CD4-positive, alpha-beta T cell (primary cell): ENCODE results near the gene PIAS1. TPM values are rescaled to one million over a fixed set of nuclear protein-coding genes. Genes with fewer than 3 reads are reported as not detected.
A peak's percentile ranks its signal among the peaks of the same experiment; 100 is the strongest.

Source experiments
- ATAC-seq: fragments of 200-7000 bp; cut with Tn5 transposase; one replicate; pipeline ENCODE4 v1.10.0; 2022; ENCODE audit warnings: mild to moderate bottlenecking; ENCODE audit not compliant: poor library complexity
- CTCF ChIA-PET: fragments of 350-600 bp; sonication (Branson Sonifier 250); formaldehyde crosslinking; loops from one replicate; lab custom pipeline; 2021; ENCODE audit warnings: antibody characterized with exemption, inconsistent platforms; lab: Charles Lee
- POLR2A ChIA-PET: fragments of 350-600 bp; sonication (Branson Sonifier 250); formaldehyde crosslinking; loops from one replicate; lab custom pipeline; 2021; ENCODE audit warnings: antibody characterized with exemption, inconsistent platforms; lab: Charles Lee
- DNase-seq, 14 experiments: peaks; one replicate each; pipeline ENCODE4 v3.0.0-alpha.2; 2013 to 2020; ENCODE audit warnings: mixed read lengths in 2 of 14
- H3K27ac ChIP-seq, 2 donors: one replicate each; pipeline versions ENCODE4 v1.5.1 to v1.7.0; 2013; ENCODE audit warnings: low read length in 2 of 2, low read depth in 1 of 2, mild to moderate bottlenecking in 1 of 2
- H3K27me3 ChIP-seq, 2 experiments: 1 replicate in 1 of 2; 2 replicates in 1 of 2; pipeline versions ENCODE4 v1.6.1 to v1.7.0; 2013; ENCODE audit warnings: low read length in 2 of 2, control low read depth in 1 of 2, mild to moderate bottlenecking in 1 of 2, moderate library complexity in 1 of 2; ENCODE audit not compliant: insufficient read depth in 2 of 2, control insufficient read depth in 1 of 2
- H3K36me3 ChIP-seq: one replicate; pipeline ENCODE4 v1.6.1; 2013; ENCODE audit warnings: low read length, control low read depth; ENCODE audit not compliant: insufficient read depth
- H3K4me1 ChIP-seq: one replicate; pipeline ENCODE4 v1.6.1; 2013; ENCODE audit warnings: low read length, control low read depth; ENCODE audit not compliant: insufficient read depth
- H3K4me3 ChIP-seq: one replicate; pipeline ENCODE4 v1.5.1; 2013; ENCODE audit warnings: mild to moderate bottlenecking, low read length, moderate library complexity
- H3K9me3 ChIP-seq, 2 experiments: 1 replicate in 1 of 2; 2 replicates in 1 of 2; pipeline versions ENCODE4 v1.6.1 to v1.7.0; 2013; ENCODE audit warnings: low read length in 2 of 2, mild to moderate bottlenecking in 2 of 2, control low read depth in 1 of 2, moderate library complexity in 1 of 2; ENCODE audit not compliant: control insufficient read depth in 1 of 2, insufficient read depth in 1 of 2
- H3K27ac Mint-ChIP-seq: one replicate; pipeline ENCODE4 v1.8.0; 2020; ENCODE audit warnings: mixed read lengths
- H3K27me3 Mint-ChIP-seq: one replicate; pipeline ENCODE4 v1.8.0; 2021; ENCODE audit warnings: mixed read lengths
- H3K36me3 Mint-ChIP-seq: one replicate; pipeline ENCODE4 v1.8.0; 2021; ENCODE audit warnings: low read depth, mixed read lengths
- H3K4me1 Mint-ChIP-seq: one replicate; pipeline ENCODE4 v1.8.0; 2021; ENCODE audit warnings: low read depth, mixed read lengths
- H3K4me3 Mint-ChIP-seq: one replicate; pipeline ENCODE4 v1.8.0; 2020; ENCODE audit warnings: mild to moderate bottlenecking, mixed read lengths
- H3K9me3 Mint-ChIP-seq: one replicate; pipeline ENCODE4 v1.8.0; 2020; ENCODE audit warnings: mixed read lengths
- intact Hi-C, 2 experiments: fragments of 100-400 bp; cut with DNase I in 1 of 2; cut with micrococcal nuclease in 1 of 2; formaldehyde crosslinking; loops; one replicate each; pipeline versions ENCODE4 v1.15.1 to v1.9.0; 2023 to 2025; cut with DNase I, micrococcal nuclease
- total RNA-seq, 174 experiments: library from RNA in 2 of 174; stranded (reverse) in 2 of 174; gene quantifications; one replicate each; pipeline ENCODE4 v1.2.3 and lab custom pipeline; 2021 to 2026
- TF ChIP-seq, protein P1 (sequence below): fragments of 200-600 bp; IDR thresholded peaks from one replicate; pipeline ENCODE4 v1.8.0; 2022; ENCODE audit warnings: antibody characterized with exemption, mild to moderate bottlenecking

Gene PIAS1
- total RNA-seq, 2 experiments from 2014 or later: 73.1 to 74.8 TPM

DNA sequence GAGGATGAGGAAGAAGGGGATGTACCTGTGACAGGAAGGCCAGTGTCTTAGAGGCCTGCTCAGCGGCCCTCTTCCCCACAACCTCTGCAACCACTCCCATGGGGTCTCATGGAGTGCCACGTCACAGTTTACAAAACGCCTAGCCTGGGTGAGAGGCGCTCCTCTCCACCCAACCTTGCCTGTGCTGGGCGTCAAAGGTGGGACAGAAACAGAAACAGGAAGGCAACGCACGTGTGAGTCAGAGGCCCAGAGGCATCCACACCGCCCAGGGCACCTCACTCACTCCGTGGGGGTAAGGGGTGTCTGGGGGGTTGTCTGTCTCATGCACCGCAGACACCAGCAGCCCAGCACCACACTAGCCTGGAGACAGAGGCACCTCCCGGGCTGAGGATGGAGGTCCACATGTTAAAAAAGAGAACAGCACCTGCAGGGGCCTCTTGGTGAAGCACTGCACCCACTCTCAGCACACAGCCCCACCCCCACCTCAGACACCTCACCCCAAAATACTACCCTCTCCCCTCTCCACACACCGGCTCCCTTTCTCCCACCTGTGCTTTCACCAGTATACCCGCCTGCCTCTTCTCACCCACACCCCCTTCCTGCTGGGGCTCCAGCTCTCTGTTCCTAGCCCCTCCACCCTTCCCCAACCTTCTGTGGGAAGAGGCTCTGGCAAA lies 155.8 kb downstream of the PIAS1 start:
- ChIA-PET POLR2A (no interaction called here), CTCF (interaction anchor here (0.6 kb wide), 1 partner anchor 79 kb away, joined by 6 read pairs; no protein-coding TSS in a partner anchor)
- Mint-ChIP-seq H3K36me3 (no peaks in the 10 kb centered on the region), H3K4me1 (peaks cover 22% of the 10 kb centered on the region), H3K9me3 (no peaks in the 10 kb centered on the region), H3K27ac (peak overlapping the region; percentile 46), H3K27me3 (no peaks in the 10 kb centered on the region), H3K4me3 (peak overlapping the region; percentile 2)
- Histone ChIP-seq H3K27me3 (no peaks in the 10 kb centered on the region), H3K4me1 (peaks cover 55% of the 10 kb centered on the region), H3K4me3 (no peak overlapping the region), H3K27ac (no peak overlapping the region), H3K9me3 (no peaks in the 10 kb centered on the region), H3K36me3 (peaks cover 4% of the 10 kb centered on the region)
- intact Hi-C loops: loop anchor here in 1 of 2 experiments (2.0 kb wide), 1 partner anchor 347 kb away; no protein-coding TSS in a partner anchor
- TF ChIP-seq, protein P1, sequence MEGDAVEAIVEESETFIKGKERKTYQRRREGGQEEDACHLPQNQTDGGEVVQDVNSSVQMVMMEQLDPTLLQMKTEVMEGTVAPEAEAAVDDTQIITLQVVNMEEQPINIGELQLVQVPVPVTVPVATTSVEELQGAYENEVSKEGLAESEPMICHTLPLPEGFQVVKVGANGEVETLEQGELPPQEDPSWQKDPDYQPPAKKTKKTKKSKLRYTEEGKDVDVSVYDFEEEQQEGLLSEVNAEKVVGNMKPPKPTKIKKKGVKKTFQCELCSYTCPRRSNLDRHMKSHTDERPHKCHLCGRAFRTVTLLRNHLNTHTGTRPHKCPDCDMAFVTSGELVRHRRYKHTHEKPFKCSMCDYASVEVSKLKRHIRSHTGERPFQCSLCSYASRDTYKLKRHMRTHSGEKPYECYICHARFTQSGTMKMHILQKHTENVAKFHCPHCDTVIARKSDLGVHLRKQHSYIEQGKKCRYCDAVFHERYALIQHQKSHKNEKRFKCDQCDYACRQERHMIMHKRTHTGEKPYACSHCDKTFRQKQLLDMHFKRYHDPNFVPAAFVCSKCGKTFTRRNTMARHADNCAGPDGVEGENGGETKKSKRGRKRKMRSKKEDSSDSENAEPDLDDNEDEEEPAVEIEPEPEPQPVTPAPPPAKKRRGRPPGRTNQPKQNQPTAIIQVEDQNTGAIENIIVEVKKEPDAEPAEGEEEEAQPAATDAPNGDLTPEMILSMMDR: no peak
- peak in 8 of 14 experiments; percentile 12 to 52 (median 26) for DNase-seq
- ATAC-seq: peak; percentile 67

DNA sequence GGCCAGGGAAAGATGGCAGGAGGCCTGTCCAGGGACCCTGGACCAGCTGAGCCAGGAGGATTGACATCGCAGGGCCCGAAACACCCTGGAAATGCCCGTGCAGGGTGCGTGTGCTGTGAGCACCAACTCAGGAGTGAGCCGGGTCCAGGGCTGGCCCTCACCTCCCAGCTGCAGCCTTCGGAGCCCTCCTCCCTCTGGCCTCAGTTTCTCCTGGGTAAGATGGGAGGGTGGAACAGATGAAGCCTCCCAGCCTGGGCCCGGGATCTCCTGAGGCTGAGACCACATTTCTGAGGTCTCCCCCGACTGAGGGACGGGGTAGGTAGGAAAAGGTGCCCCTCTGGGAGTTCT lies 156.3 kb downstream of the PIAS1 start:
- peaks cover 50% of the 10 kb centered on the region for H3K4me1 ChIP-seq
- H3K9me3 ChIP-seq: no peaks in the 10 kb centered on the region
- H3K36me3 Mint-ChIP-seq: no peaks in the 10 kb centered on the region
- TF ChIP-seq, protein P1: no peak
- H3K4me3 ChIP-seq: no peak overlapping the region
- no peaks in the 10 kb centered on the region for H3K27me3 ChIP-seq
- no peaks in the 10 kb centered on the region for H3K9me3 Mint-ChIP-seq
- CTCF ChIA-PET: interaction anchor here (0.6 kb wide), 1 partner anchor 78 kb away, joined by 6 read pairs; no protein-coding TSS in a partner anchor
- POLR2A ChIA-PET: no interaction called here
- peaks cover 22% of the 10 kb centered on the region for H3K4me1 Mint-ChIP-seq
- H3K27me3 Mint-ChIP-seq: no peaks in the 10 kb centered on the region
- H3K4me3 Mint-ChIP-seq: no peak overlapping the region
- intact Hi-C loops: loop anchor here in 1 of 2 experiments (2.0 kb wide), 1 partner anchor 348 kb away; no protein-coding TSS in a partner anchor
- no peak overlapping the region for H3K27ac ChIP-seq
- ATAC-seq (no peak), DNase-seq (no peak)
- H3K36me3 ChIP-seq: peaks cover 4% of the 10 kb centered on the region
- no peak overlapping the region for H3K27ac Mint-ChIP-seq

DNA sequence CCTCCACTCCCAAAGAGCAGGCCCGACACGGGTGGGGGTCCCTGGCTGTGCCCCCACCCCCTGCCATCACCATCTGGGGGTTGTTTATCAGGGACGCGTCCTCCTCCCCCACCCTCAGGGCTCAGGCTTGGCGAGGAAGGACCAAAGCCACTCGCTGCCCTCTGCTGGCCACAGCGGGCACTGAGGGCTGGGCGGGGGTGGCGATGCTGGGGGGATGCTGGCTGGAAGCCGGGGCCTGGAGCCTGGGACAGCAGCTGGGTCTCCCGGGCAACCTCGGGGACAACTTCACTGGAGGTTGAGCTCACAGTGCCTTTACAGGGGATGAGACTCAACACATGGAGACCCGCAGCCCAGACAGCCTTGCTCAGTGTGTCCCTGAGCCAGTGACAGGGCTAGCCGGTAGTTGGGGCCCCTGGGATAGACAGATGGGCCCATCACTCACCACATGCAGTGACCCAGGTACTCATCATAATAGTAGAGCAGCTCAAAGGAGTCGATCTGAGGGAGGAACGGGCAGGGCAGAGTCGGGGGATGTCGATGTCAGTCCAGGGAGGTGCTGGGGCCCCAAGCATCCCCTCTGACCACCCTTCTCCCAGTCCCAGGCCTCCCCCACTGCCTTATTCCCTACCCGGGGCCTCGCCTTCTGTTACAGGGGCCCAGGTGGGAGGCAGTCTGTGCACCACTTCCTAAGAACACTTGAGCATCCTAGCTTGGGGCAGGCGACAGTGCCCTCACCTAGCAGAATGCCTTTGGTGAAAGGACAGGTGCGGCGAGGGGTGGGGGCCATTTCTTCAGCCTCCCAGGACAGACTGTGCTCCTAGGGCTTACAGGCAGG lies 156.9 kb downstream of the PIAS1 start:
- H3K4me3 ChIP-seq: no peak overlapping the region

More for the DNA sequence above, 156.9 kb downstream of the PIAS1 start:
- peak; percentile 19 to 67 (median 42) for DNase-seq
- TF ChIP-seq, protein P1: peak; percentile 63
- Mint-ChIP-seq H3K36me3 (no peaks in the 10 kb centered on the region), H3K4me3 (no peak overlapping the region), H3K27me3 (no peaks in the 10 kb centered on the region), H3K9me3 (no peaks in the 10 kb centered on the region), H3K27ac (no peak overlapping the region), H3K4me1 (peaks cover 22% of the 10 kb centered on the region)
- H3K27me3 ChIP-seq: no peaks in the 10 kb centered on the region
- POLR2A ChIA-PET: no interaction called here
- intact Hi-C loops: loop anchor here (1.0 to 2.0 kb wide), 2 partner anchors 348 kb away; no protein-coding TSS in a partner anchor
- ATAC-seq: peak; percentile 58
- H3K9me3 ChIP-seq: no peaks in the 10 kb centered on the region
- peaks cover 43% of the 10 kb centered on the region for H3K4me1 ChIP-seq
- CTCF ChIA-PET: interaction anchor here (0.6 kb wide), 1 partner anchor 18 kb away, joined by 3 read pairs; the partner anchor contains the start of gene CLN6
- peaks cover 4% of the 10 kb centered on the region for H3K36me3 ChIP-seq
- no peak overlapping the region for H3K27ac ChIP-seq
